K562 (cell line): ENCODE measurements around the gene FAM171A2. TPM values are rescaled to one million over a fixed set of nuclear protein-coding genes. Genes with fewer than 3 reads are reported as not detected.

Experiments used
- CEBPB ChIP-seq: fragments of 450-650 bp; IDR thresholded peaks from 2 replicates; pipeline ENCODE4 v1.6.1; 2016; ENCODE audit warnings: missing genetic modification characterization, missing compliant biosample characterization
- NR4A1 ChIP-seq, 2 experiments: fragments of 250-450 bp in 1 of 2; fragments of 450-650 bp in 1 of 2; sonication (Bioruptor Pico) in 1 of 2; IDR thresholded peaks; 2 replicates each; pipeline versions ENCODE4 v1.4.0 to v1.6.1; 2016 to 2020; ENCODE audit warnings: mild to moderate bottlenecking in 2 of 2, missing compliant biosample characterization in 1 of 2, missing genetic modification characterization in 1 of 2, moderate library complexity in 1 of 2
- TCF3 ChIP-seq: sonication (generic); formaldehyde crosslinking; IDR thresholded peaks from 2 replicates; pipeline ENCODE4 v1.4.0; 2020; ENCODE audit warnings: mild to moderate bottlenecking, missing genetic modification reagents
- ZC3H4 ChIP-seq: sonication (generic); formaldehyde crosslinking; IDR thresholded peaks from 2 replicates; pipeline ENCODE4 v1.9.0; 2021; ENCODE audit warnings: missing genetic modification reagents, borderline replicate concordance
- ZNF280A ChIP-seq: fragments of 450-650 bp; IDR thresholded peaks from 2 replicates; pipeline ENCODE4 v1.6.1; 2018; ENCODE audit warnings: mild to moderate bottlenecking, low read depth; ENCODE audit not compliant: partially characterized antibody
- ZNF407 ChIP-seq: fragments of 450-650 bp; IDR thresholded peaks from 2 replicates; pipeline ENCODE4 v1.6.1; 2016; ENCODE audit warnings: low read depth
- ZNF561 ChIP-seq: fragments of 450-650 bp; formaldehyde crosslinking; conservative IDR thresholded peaks from 2 replicates; pipeline ENCODE4 v1.4.0; 2020; ENCODE audit warnings: mild to moderate bottlenecking, moderate library complexity
- polyA plus RNA-seq, 8 experiments: library from polyadenylated mRNA; depleted of rRNA in 4 of 8; stranded (reverse) in 5 of 8; unstranded in 3 of 8; fragments of >200 nt; fragmentation: Nextera tagmentation in 2 of 8; fragmentation: Illumina TruSeq in 1 of 8; extraction: Ambion mirVana in 2 of 8; extraction: Trizol in 1 of 8; gene quantifications; 2 replicates each; pipeline versions ENCODE4 v1.2.1 to v1.2.3, GENCODE V29; 2011 to 2014; ENCODE audit warnings: inconsistent platforms in 1 of 8, missing spikeins in 1 of 8
- total RNA-seq, 7 experiments: library from RNA; depleted of rRNA in 6 of 7; stranded (reverse); fragments of >200 nt in 6 of 7; fragmentation: Illumina TruSeq in 2 of 7; extraction: Trizol in 2 of 7; gene quantifications; 2 replicates each; pipeline versions ENCODE4 v1.2.1 to v1.2.3, GENCODE V29; 2011 to 2021; ENCODE audit warnings: low replicate concordance in 1 of 7

FAM171A2 gene
- total and polyA plus RNA-seq, 9 of the 15 experiments (the other 6 are each of a cell fraction or from before 2014, with no cell fraction given), result 0.10 to 10.2 (median 2.0) TPM; not detected in 1

GRCh38 chr17:44334315-44334714 lies 29.3 kb downstream of the FAM171A2 start (continued):
- TF ChIP-seq ZNF280A (no peak), ZC3H4 (CRISPR knock-in tag) (no peak), ZNF407 (no peak), CEBPB (tag) (no peak), NR4A1 (CRISPR knock-in tag; IDR thresholded peaks at IDR 0.05) (no peak), NR4A1 (tag; IDR thresholded peaks at IDR 0.05) (no peak), TCF3 (no peak), ZNF561 (CRISPR knock-in tag) (no peak)
